Measurements from ENCODE around the gene MYH7B.

MYH7B gene

GRCh38 chr20:34941226-34941625 lies 14.4 kb upstream of the MYH7B start:
- in situ Hi-C loops (cut with HindIII; ENCODE audit: low sequenced_read_pairs) = no loop called here
- H3K4me3 ChIP-seq (ENCODE audit: low read depth, low read length) = no peak overlapping the region
- no peak for DNase-seq (ENCODE audit: low read depth, low spot score)
- no peak for TF ChIP-seq CTCF (IDR thresholded peaks at IDR 0.05; ENCODE audit: low read depth, low read length)

- TF ChIP-seq CTCF (IDR thresholded peaks at IDR 0.05; ENCODE audit: low read depth, low read length) = no peak
- no peak for DNase-seq (ENCODE audit: low read depth, low spot score)
- in situ Hi-C loops (cut with HindIII; ENCODE audit: low sequenced_read_pairs) = no loop called here
These were observed 13.4 kb upstream of the MYH7B start for GRCh38 chr20:34942301-34942700.

GRCh38 chr20:34943808-34944567 lies 11.7 kb upstream of the MYH7B start:
- H3K4me3 ChIP-seq (ENCODE audit: low read depth, low read length) = no peak overlapping the region
- in situ Hi-C loops (cut with HindIII; ENCODE audit: low sequenced_read_pairs) = no loop called here
- no peak for TF ChIP-seq CTCF (IDR thresholded peaks at IDR 0.05; ENCODE audit: low read depth, low read length)
- DNase-seq (ENCODE audit: low read depth, low spot score) = peak; percentile 24

More at GRCh38 chr20:34942301-34942700, 13.4 kb upstream of the MYH7B start:
- H3K4me3 ChIP-seq (ENCODE audit: low read depth, low read length) = no peak overlapping the region

GRCh38 chr20:34945315-34946077 lies 10.2 kb upstream of the MYH7B start:
- no peak for DNase-seq (ENCODE audit: low read depth, low spot score)
- H3K4me3 ChIP-seq (ENCODE audit: low read depth, low read length) = no peak overlapping the region
- TF ChIP-seq CTCF (IDR thresholded peaks at IDR 0.05; ENCODE audit: low read depth, low read length) = no peak
- in situ Hi-C loops (cut with HindIII; ENCODE audit: low sequenced_read_pairs) = no loop called here

GRCh38 chr20:34946661-34947060 lies 9.0 kb upstream of the MYH7B start:
- in situ Hi-C loops (cut with HindIII; ENCODE audit: low sequenced_read_pairs) = no loop called here
- DNase-seq (ENCODE audit: low read depth, low spot score) = no peak
- H3K4me3 ChIP-seq (ENCODE audit: low read depth, low read length) = no peak overlapping the region
- no peak for TF ChIP-seq CTCF (IDR thresholded peaks at IDR 0.05; ENCODE audit: low read depth, low read length)

GRCh38 chr20:34947336-34947735 lies 8.3 kb upstream of the MYH7B start:
- in situ Hi-C loops (cut with HindIII; ENCODE audit: low sequenced_read_pairs) = no loop called here
- TF ChIP-seq CTCF (IDR thresholded peaks at IDR 0.05; ENCODE audit: low read depth, low read length) = no peak
- H3K4me3 ChIP-seq (ENCODE audit: low read depth, low read length) = no peak overlapping the region
- DNase-seq (ENCODE audit: low read depth, low spot score) = no peak
